H1 (cell line): ENCODE data around the gene DDX11. TPM values are rescaled to one million over a fixed set of nuclear protein-coding genes. Genes with fewer than 3 reads are reported as not detected.

Experiments
- CTCF ChIA-PET: fragments of 300-600 bp; sonication (Branson Sonifier 250); formaldehyde crosslinking; loops from one replicate; lab custom pipeline; 2021; ENCODE audit not compliant: partially characterized antibody; lab: Charles Lee
- POLR2A ChIA-PET: fragments of 300-600 bp; sonication (Branson Sonifier 250); formaldehyde crosslinking; loops from one replicate; lab custom pipeline; 2021; ENCODE audit warnings: inconsistent platforms; ENCODE audit not compliant: partially characterized antibody; lab: Charles Lee
- DNase-seq, 2 experiments: peaks; one replicate each; pipeline versions ENCODE4 v3.0.0 to v3.0.0-alpha.2; 2010 to 2022; ENCODE audit warnings: low spot score in 2 of 2, low read depth in 1 of 2, mixed read lengths in 1 of 2
- FAIRE-seq: peaks from 2 replicates; lab custom pipeline; 2011; peaks lifted over from hg19 to GRCh38; lab: Jason Lieb, UNC
- H2AFZ ChIP-seq: 2 replicates; pipeline ENCODE4 v1.8.1; 2012; ENCODE audit warnings: low read length, inconsistent platforms
- H2AK5ac ChIP-seq: 2 replicates; pipeline ENCODE4 v1.6.1; 2013; ENCODE audit warnings: low read depth, low read length
- H2BK120ac ChIP-seq: replicated peaks from 2 replicates; pipeline ENCODE3; 2013; ENCODE audit warnings: low read depth, low read length, inconsistent platforms
- H2BK12ac ChIP-seq: 2 replicates; pipeline ENCODE4 v1.6.1; 2013; ENCODE audit warnings: low read depth, low read length
- H2BK15ac ChIP-seq: 2 replicates; pipeline ENCODE4 v1.6.1; 2013; ENCODE audit warnings: low read length
- H2BK20ac ChIP-seq: 2 replicates; pipeline ENCODE4 v1.6.1; 2013; ENCODE audit warnings: low read length
- H2BK5ac ChIP-seq: 2 replicates; pipeline ENCODE4 v1.6.1; 2013; ENCODE audit warnings: low read depth, low read length
- H3K14ac ChIP-seq: 2 replicates; pipeline ENCODE4 v1.6.1; 2013; ENCODE audit warnings: inconsistent platforms; ENCODE audit not compliant: insufficient read length
- H3K18ac ChIP-seq: 2 replicates; pipeline ENCODE4 v1.6.1; 2013; ENCODE audit warnings: low read length; ENCODE audit errors: extremely low read depth
- H3K23ac ChIP-seq: 2 replicates; pipeline ENCODE4 v1.6.1; 2013; ENCODE audit warnings: inconsistent platforms; ENCODE audit not compliant: insufficient read length
- H3K23me2 ChIP-seq: 2 replicates; pipeline ENCODE4 v1.6.1; 2013; ENCODE audit warnings: low read depth, low read length
- H3K27ac ChIP-seq: 2 replicates; pipeline ENCODE4 v1.6.1; 2011; ENCODE audit warnings: low read depth, low read length, inconsistent platforms
- H3K27me3 ChIP-seq, 4 experiments: replicated peaks in 1 of 4; 1 replicate in 1 of 4; 2 replicates in 3 of 4; pipeline versions ENCODE4 v1.6.1 to v1.8.1; 2011 to 2013; ENCODE audit warnings: low read length in 3 of 4, mild to moderate bottlenecking in 3 of 4, inconsistent platforms in 2 of 4, mixed read lengths in 2 of 4, moderate library complexity in 1 of 4; ENCODE audit not compliant: control insufficient read depth in 3 of 4, insufficient read depth in 3 of 4; ENCODE audit errors: extremely low read depth in 1 of 4
- H3K36me3 ChIP-seq, 4 experiments: 2 replicates each; pipeline versions ENCODE4 v1.6.1 to v1.8.1; 2011 to 2013; ENCODE audit warnings: mild to moderate bottlenecking in 4 of 4, low read length in 3 of 4, moderate library complexity in 2 of 4, control low read depth in 1 of 4, inconsistent platforms in 1 of 4; ENCODE audit not compliant: insufficient read depth in 4 of 4, control insufficient read depth in 2 of 4
- H3K4ac ChIP-seq: replicated peaks from 2 replicates; pipeline ENCODE3; 2013; ENCODE audit warnings: low read length, low read depth, mixed read lengths, inconsistent platforms; ENCODE audit not compliant: insufficient read length
- H3K4me1 ChIP-seq, 4 experiments: replicated peaks in 1 of 4; 1 replicate in 1 of 4; 2 replicates in 3 of 4; pipeline versions ENCODE4 v1.6.1 to v1.8.1; 2011 to 2013; ENCODE audit warnings: low read length in 3 of 4, inconsistent platforms in 2 of 4, mixed read lengths in 1 of 4; ENCODE audit not compliant: insufficient read depth in 4 of 4, control insufficient read depth in 3 of 4
- H3K4me2 ChIP-seq, 2 experiments: 2 replicates each; pipeline versions ENCODE4 v1.6.1 to v1.8.1; 2011 to 2013; ENCODE audit warnings: low read depth in 2 of 2, low read length in 2 of 2, control low read depth in 1 of 2, inconsistent platforms in 1 of 2, mild to moderate bottlenecking in 1 of 2; ENCODE audit not compliant: insufficient read depth in 1 of 2
- H3K4me3 ChIP-seq, 4 experiments: fragments of 200-600, 300-600 bp in 1 of 4; sonication (generic), shearing (Covaris generic), sonication (Bioruptor Twin) in 1 of 4; 2 replicates each; pipeline versions ENCODE4 v1.5.1 to v1.8.1; 2011 to 2016; ENCODE audit warnings: low read length in 4 of 4, low read depth in 3 of 4, control low read depth in 2 of 4, inconsistent platforms in 2 of 4, mild to moderate bottlenecking in 2 of 4, mixed read lengths in 1 of 4, moderate library complexity in 1 of 4; ENCODE audit not compliant: insufficient read depth in 2 of 4; ENCODE audit errors: extremely low read depth in 1 of 4
- H3K56ac ChIP-seq: replicated peaks from 2 replicates; pipeline ENCODE3; 2013; ENCODE audit warnings: low read depth, mild to moderate bottlenecking, mixed read lengths, low read length, inconsistent platforms; ENCODE audit not compliant: insufficient read length
- H3K79me1 ChIP-seq: 2 replicates; pipeline ENCODE4 v1.6.1; 2013; ENCODE audit warnings: low read depth, low read length, control low read depth
- H3K79me2 ChIP-seq, 2 experiments: 2 replicates each; pipeline versions ENCODE4 v1.6.1 to v1.8.1; 2012 to 2013; ENCODE audit warnings: low read length in 2 of 2, mild to moderate bottlenecking in 2 of 2, inconsistent platforms in 1 of 2; ENCODE audit not compliant: insufficient read depth in 2 of 2, control insufficient read depth in 1 of 2
- H3K9ac ChIP-seq, 4 experiments: replicated peaks in 1 of 4; 1 replicate in 1 of 4; 2 replicates in 3 of 4; pipeline versions ENCODE4 v1.6.1 to v1.8.1; 2011 to 2013; ENCODE audit warnings: low read depth in 3 of 4, low read length in 3 of 4, control low read depth in 2 of 4, mild to moderate bottlenecking in 2 of 4, moderate library complexity in 2 of 4, inconsistent platforms in 1 of 4; ENCODE audit errors: extremely low read depth in 1 of 4
- H3K9me3 ChIP-seq, 2 experiments: 2 replicates each; pipeline versions ENCODE4 v1.6.1 to v1.8.1; 2012 to 2013; ENCODE audit warnings: mild to moderate bottlenecking in 2 of 2, moderate library complexity in 2 of 2, control low read depth in 1 of 2, inconsistent platforms in 1 of 2, low read depth in 1 of 2, low read length in 1 of 2, mixed read lengths in 1 of 2; ENCODE audit not compliant: insufficient read depth in 2 of 2
- H4K20me1 ChIP-seq, 2 experiments: replicated peaks in 1 of 2; 2 replicates each; pipeline versions ENCODE3 to v1.8.1; 2011 to 2013; ENCODE audit warnings: inconsistent platforms in 2 of 2, low read length in 2 of 2, mild to moderate bottlenecking in 1 of 2; ENCODE audit not compliant: insufficient read depth in 2 of 2, control insufficient read depth in 1 of 2
- H4K5ac ChIP-seq: 2 replicates; pipeline ENCODE4 v1.6.1; 2013; ENCODE audit warnings: low read length, low read depth, mixed read lengths, inconsistent platforms; ENCODE audit not compliant: insufficient read length
- H4K8ac ChIP-seq: 2 replicates; pipeline ENCODE4 v1.8.0; 2013; ENCODE audit warnings: mild to moderate bottlenecking, moderate library complexity, low read length, inconsistent platforms; ENCODE audit not compliant: insufficient read depth; ENCODE audit errors: extremely low read depth
- H4K91ac ChIP-seq: replicated peaks from 2 replicates; pipeline ENCODE3; 2013; ENCODE audit warnings: low read length, mixed read lengths, inconsistent platforms; ENCODE audit not compliant: insufficient read length
- HDAC6 ChIP-seq: IDR thresholded peaks from one replicate; pipeline ENCODE4 v1.7.1; 2012; ENCODE audit warnings: low read depth, mild to moderate bottlenecking, inconsistent platforms, low read length, moderate library complexity
- KDM4A ChIP-seq: IDR thresholded peaks from one replicate; pipeline ENCODE4 v1.7.1; 2012; ENCODE audit warnings: low read depth, mild to moderate bottlenecking, moderate library complexity, low read length, inconsistent platforms; ENCODE audit not compliant: severe bottlenecking
- SUZ12 ChIP-seq: fragments of 200-600 bp; sonication (generic); IDR thresholded peaks from 2 replicates; pipeline ENCODE4 v1.6.1; 2012; ENCODE audit warnings: mild to moderate bottlenecking, inconsistent platforms, low read length, moderate library complexity, mixed read lengths
- YY1 ChIP-seq: IDR thresholded peaks from 2 replicates; pipeline ENCODE4 v1.6.1; 2011; ENCODE audit warnings: low read depth, mild to moderate bottlenecking, low read length
- whole genome bisulfite sequencing, 2 experiments: shearing (Covaris generic) in 1 of 2; methylation state at CpG; one replicate each; pipeline versions ENCODE4 v1.1.6 to v1.1.7; 2013 to 2015; ENCODE audit warnings: low lambda C conversion rate in 2 of 2, mixed read lengths in 2 of 2, inconsistent platforms in 1 of 2, low coverage in 1 of 2, missing lambda C conversion rate in 1 of 2; ENCODE audit not compliant: insufficient replicate concordance in 2 of 2, insufficient coverage in 1 of 2, insufficient read length in 1 of 2; ENCODE audit errors: extremely low coverage in 1 of 2, missing lambda C conversion rate in 1 of 2; 5-methylcytosine and 5-hydroxymethylcytosine counted together
- polyA plus RNA-seq, 7 experiments: library from polyadenylated mRNA; depleted of rRNA in 3 of 7; stranded (reverse) in 5 of 7; unstranded in 2 of 7; fragments of >200 nt in 5 of 7; fragments of 200-250 nt in 2 of 7; gene quantifications; 1 replicate in 5 of 7; 2 replicates in 1 of 7; 4 replicates in 1 of 7; pipeline versions ENCODE4 v1.2.1 to v1.2.3, GENCODE V29; 2011 to 2013; ENCODE audit warnings: missing spikeins in 2 of 7, mixed read lengths in 2 of 7
- total RNA-seq: library from RNA; stranded (reverse); fragmentation: NEBNext Ultra II Directional; extraction: Animal tissue kit (Norgen Biotek cat#: 25700); gene quantifications from 2 replicates; pipeline ENCODE4 v1.2.1, GENCODE V29; 2021

DDX11 gene
- total and polyA plus RNA-seq, 2 of the 8 experiments (the other 6 are each of a cell fraction or from before 2014, with no cell fraction given): 61.6 to 141 TPM

- Histone ChIP-seq H3K9me3 (no peaks in the 10 kb centered on the region), H4K20me1 (peaks cover 0 to 2% of the 10 kb centered on the region in 2 experiments), H3K18ac (no peak overlapping the region), H4K5ac (no peak overlapping the region), H2AK5ac (no peak overlapping the region), H3K23ac (no peak overlapping the region), H3K23me2 (peaks cover 11% of the 10 kb centered on the region; the same call in 1 of the 2 replicates), H3K27ac (no peak overlapping the region), H4K91ac (no peak overlapping the region), H3K4me1 (peaks cover 0 to 9% (median 0%) of the 10 kb centered on the region in 4 experiments; a peak in 5 of 7 replicates), H3K36me3 (no peaks in the 10 kb centered on the region; a peak in 1 of 8 replicates), H3K56ac (no peak overlapping the region), H2AFZ (no peak overlapping the region), H2BK120ac (no peak overlapping the region), H2BK5ac (no peak overlapping the region), H3K79me2 (no peaks in the 10 kb centered on the region), H3K27me3 (peaks cover 18 to 33% (median 31%) of the 10 kb centered on the region in 4 experiments), H4K8ac (peak overlapping the region; percentile 57; the same call in 1 of the 2 replicates), H3K14ac (no peak overlapping the region), H3K4me2 (peak overlapping the region; percentile 71 to 73), H3K4me3 (peak overlapping the region; percentile 9 to 60 (median 18); a peak in 5 of 8 replicates), H3K79me1 (no peaks in the 10 kb centered on the region), H3K4ac (no peak overlapping the region), H2BK20ac (no peak overlapping the region), H2BK15ac (no peak overlapping the region), H2BK12ac (no peak overlapping the region), H3K9ac (no peak overlapping the region)
- FAIRE-seq (no peak), DNase-seq (peak in 1 of 2 experiments; percentile 46)
- TF ChIP-seq HDAC6 (no peak), YY1 (no peak), SUZ12 (peak; percentile 44; the same call in 1 of the 2 replicates), KDM4A (peak; percentile 32)
- 7% methylated on average over 5 of the region's 26 CpGs; no CpG with 5 or more reads in 1 of the 2 experiments for WGBS, 2 experiments
- POLR2A ChIA-PET: interaction anchor here (0.6 to 1.3 kb wide), 6 partner anchors 80 to 1581 kb away, joined by 3 to 6 read pairs (median 3); no protein-coding TSS in a partner anchor
- CTCF ChIA-PET: interaction anchor here (0.6 to 2.3 kb wide), 4 partner anchors 23 to 541 kb away, joined by 3 to 7 read pairs (median 6); no protein-coding TSS in a partner anchor
Observed at GRCh38 chr12:31120392-31121008, 46.8 kb downstream of the DDX11 start.
